IMR-90 (cell line): ENCODE data around the gene ZDHHC14. TPM values are rescaled to one million over a fixed set of nuclear protein-coding genes. Genes with fewer than 3 reads are reported as not detected.

ENCODE experiments used
- ATAC-seq: fragments of 200-7000 bp; cut with Tn5 transposase; 2 replicates; pipeline ENCODE4 v1.9.1; 2020; ENCODE audit warnings: low read depth, mild to moderate bottlenecking, moderate library complexity
- BruUV-seq: library from RNA; stranded (reverse); fragments of 400-500 nt; replicated peaks from 2 replicates; lab custom pipeline; 2021; lab: Mats Ljungman, UMichigan
- CTCF ChIA-PET: fragments of 300-600 bp; formaldehyde crosslinking; extraction: SDS; loops from one replicate; lab custom pipeline; 2021; ENCODE audit warnings: antibody characterized with exemption; lab: Yijun Ruan, JAX
- POLR2A ChIA-PET: fragments of 300-600 bp; sonication (Branson Sonifier 250); formaldehyde crosslinking; loops from one replicate; lab custom pipeline; 2022; ENCODE audit warnings: antibody characterized with exemption; ENCODE audit not compliant: unreplicated experiment; lab: Charles Lee
- DNase-seq: peaks from one replicate; pipeline ENCODE4 v3.0.0; 2013
- H2AFZ ChIP-seq: replicated peaks from 2 replicates; pipeline ENCODE3; 2013; ENCODE audit warnings: low read length, mild to moderate bottlenecking; ENCODE audit not compliant: poor library complexity
- H2AK5ac ChIP-seq: 2 replicates; pipeline ENCODE4 v1.6.1; 2013; ENCODE audit warnings: low read depth, low read length, inconsistent platforms
- H2AK9ac ChIP-seq: replicated peaks from 2 replicates; pipeline ENCODE3; 2013; ENCODE audit warnings: mild to moderate bottlenecking, low read depth, low read length, moderate library complexity; ENCODE audit not compliant: poor library complexity
- H2BK120ac ChIP-seq: 2 replicates; pipeline ENCODE4 v1.6.1; 2013; ENCODE audit warnings: low read depth, low read length, inconsistent platforms
- H2BK15ac ChIP-seq: 3 replicates; pipeline ENCODE4 v1.6.1; 2013; ENCODE audit warnings: low read depth, low read length, inconsistent platforms
- H2BK20ac ChIP-seq: 2 replicates; pipeline ENCODE4 v1.6.1; 2013; ENCODE audit warnings: low read depth, mild to moderate bottlenecking, inconsistent platforms, low read length, moderate library complexity
- H2BK5ac ChIP-seq: 2 replicates; pipeline ENCODE4 v1.6.1; 2013; ENCODE audit warnings: mild to moderate bottlenecking, low read depth, low read length, inconsistent platforms; ENCODE audit not compliant: poor library complexity, severe bottlenecking
- H3K14ac ChIP-seq: replicated peaks from 2 replicates; pipeline ENCODE4 v1.6.1; 2013; ENCODE audit warnings: low read depth, low read length, inconsistent platforms
- H3K18ac ChIP-seq: 2 replicates; pipeline ENCODE4 v1.6.1; 2013; ENCODE audit warnings: low read depth, low read length, control low read depth
- H3K23ac ChIP-seq: 2 replicates; pipeline ENCODE4 v1.6.1; 2013; ENCODE audit warnings: low read depth, low read length, inconsistent platforms
- H3K27ac ChIP-seq: 2 replicates; pipeline ENCODE4 v1.5.1; 2013; ENCODE audit warnings: mild to moderate bottlenecking, control low read depth, low read length; ENCODE audit not compliant: insufficient read depth
- H3K27me3 ChIP-seq: 2 replicates; pipeline ENCODE4 v1.6.1; 2013; ENCODE audit warnings: low read length; ENCODE audit not compliant: control insufficient read depth, insufficient read depth
- H3K36me3 ChIP-seq: 2 replicates; pipeline ENCODE4 v1.6.1; 2013; ENCODE audit warnings: low read length, mixed read lengths; ENCODE audit not compliant: control insufficient read depth, insufficient read depth
- H3K4ac ChIP-seq: 2 replicates; pipeline ENCODE4 v1.6.1; 2013; ENCODE audit warnings: low read depth, low read length, inconsistent platforms
- H3K4me1 ChIP-seq: 2 replicates; pipeline ENCODE4 v1.6.1; 2013; ENCODE audit warnings: low read length, mixed read lengths; ENCODE audit not compliant: control insufficient read depth, insufficient read depth
- H3K4me2 ChIP-seq: 2 replicates; pipeline ENCODE4 v1.6.1; 2013; ENCODE audit warnings: low read depth, mild to moderate bottlenecking, control low read depth, low read length, moderate library complexity
- H3K4me3 ChIP-seq: 2 replicates; pipeline ENCODE4 v1.5.1; 2013; ENCODE audit warnings: low read depth, mild to moderate bottlenecking, control low read depth, low read length, moderate library complexity; ENCODE audit not compliant: insufficient read depth
- H3K56ac ChIP-seq: 2 replicates; pipeline ENCODE4 v1.6.1; 2013; ENCODE audit warnings: low read length, inconsistent platforms; ENCODE audit not compliant: insufficient read depth; ENCODE audit errors: extremely low read depth
- H3K79me1 ChIP-seq, 2 experiments: 2 replicates each; pipeline ENCODE4 v1.6.1; 2013; ENCODE audit warnings: low read length in 2 of 2, inconsistent platforms in 1 of 2, low read depth in 1 of 2
- H3K9ac ChIP-seq: 2 replicates; pipeline ENCODE4 v1.6.1; 2013; ENCODE audit warnings: low read depth, low read length, control low read depth
- H3K9me1 ChIP-seq: 2 replicates; pipeline ENCODE4 v1.6.1; 2013; ENCODE audit warnings: low read length, inconsistent platforms; ENCODE audit not compliant: insufficient read depth
- H3K9me3 ChIP-seq: 2 replicates; pipeline ENCODE4 v1.6.1; 2013; ENCODE audit warnings: low read length; ENCODE audit not compliant: control insufficient read depth, insufficient read depth
- H4K20me1 ChIP-seq: 2 replicates; pipeline ENCODE4 v1.6.1; 2013; ENCODE audit warnings: low read length, inconsistent platforms; ENCODE audit not compliant: insufficient read depth
- H4K5ac ChIP-seq: 2 replicates; pipeline ENCODE4 v1.6.1; 2013; ENCODE audit warnings: mild to moderate bottlenecking, low read depth, low read length, control low read depth
- H4K8ac ChIP-seq, 2 experiments: 2 replicates each; pipeline ENCODE4 v1.6.1; 2013; ENCODE audit warnings: low read depth in 2 of 2, low read length in 2 of 2, control low read depth in 1 of 2, inconsistent platforms in 1 of 2
- H4K91ac ChIP-seq: 2 replicates; pipeline ENCODE4 v1.6.1; 2013; ENCODE audit warnings: low read depth, low read length, inconsistent platforms; ENCODE audit not compliant: insufficient read depth
- BHLHE40 ChIP-seq: fragments of 150-350 bp; IDR thresholded peaks from 2 replicates; pipeline ENCODE4 v1.6.1; 2016; ENCODE audit warnings: mild to moderate bottlenecking, low read depth, low read length
- CEBPB ChIP-seq: IDR thresholded peaks from 2 replicates; pipeline ENCODE4 v1.6.1; 2012; ENCODE audit warnings: low read depth, low read length, improper control_type of control experiment
- CHD1 ChIP-seq: IDR thresholded peaks from 2 replicates; pipeline ENCODE4 v1.6.1; 2012; ENCODE audit warnings: low read depth, low read length, improper control_type of control experiment
- ELK1 ChIP-seq: fragments of 150-350 bp; IDR thresholded peaks from 2 replicates; pipeline ENCODE4 v1.6.1; 2016; ENCODE audit warnings: low read depth, mild to moderate bottlenecking, low read length, moderate library complexity, borderline replicate concordance
- MAFK ChIP-seq: IDR thresholded peaks from 2 replicates; pipeline ENCODE4 v1.6.1; 2012; ENCODE audit warnings: low read depth, low read length, improper control_type of control experiment
- MAZ ChIP-seq: IDR thresholded peaks from 2 replicates; pipeline ENCODE4 v1.6.1; 2012; ENCODE audit warnings: low read depth, mild to moderate bottlenecking, low read length, improper control_type of control experiment, moderate library complexity, borderline replicate concordance
- MXI1 ChIP-seq: IDR thresholded peaks from 2 replicates; pipeline ENCODE4 v1.6.1; 2012; ENCODE audit warnings: low read depth, mild to moderate bottlenecking, low read length, moderate library complexity, borderline replicate concordance
- NFE2L2 ChIP-seq: fragments of 150-350 bp; IDR thresholded peaks from 2 replicates; pipeline ENCODE4 v1.6.1; 2016; ENCODE audit warnings: low read depth, mild to moderate bottlenecking, low read length
- POLR2A ChIP-seq: IDR thresholded peaks from 2 replicates; pipeline ENCODE4 v1.6.1; 2012; ENCODE audit warnings: mild to moderate bottlenecking, low read depth, low read length
- RAD21 ChIP-seq: IDR thresholded peaks from 2 replicates; pipeline ENCODE4 v1.6.1; 2012; ENCODE audit warnings: low read length, improper control_type of control experiment
- RCOR1 ChIP-seq: IDR thresholded peaks from 2 replicates; pipeline ENCODE4 v1.6.1; 2012; ENCODE audit warnings: mild to moderate bottlenecking, low read length, improper control_type of control experiment; ENCODE audit not compliant: insufficient replicate concordance
- RFX5 ChIP-seq: IDR thresholded peaks from 2 replicates; pipeline ENCODE4 v1.8.0; 2012; ENCODE audit warnings: low read depth, mild to moderate bottlenecking, low read length, moderate library complexity
- SMC3 ChIP-seq: fragments of 150-350 bp; IDR thresholded peaks from 2 replicates; pipeline ENCODE4 v1.6.1; 2016; ENCODE audit warnings: low read depth, mild to moderate bottlenecking, antibody characterized with exemption, low read length, moderate library complexity
- WGBS, 2 experiments: methylation state at CpG; one replicate each; pipeline versions ENCODE4 v1.1.5 to v1.1.7; 2013; ENCODE audit warnings: missing lambda C conversion rate in 2 of 2; ENCODE audit not compliant: insufficient read length in 1 of 2; ENCODE audit errors: extremely low coverage in 2 of 2; 5-methylcytosine and 5-hydroxymethylcytosine counted together
- dilution Hi-C: fragments of 300-500 bp; cut with HindIII; formaldehyde crosslinking; loops from one replicate; pipeline ENCODE4 v1.14.3; 2018; ENCODE audit warnings: low sequenced_read_pairs; ENCODE audit not compliant: unreplicated experiment
- in situ Hi-C: fragments of 300-500 bp; cut with MboI; formaldehyde crosslinking; loops from 3 replicates; pipeline ENCODE4 v1.14.3; 2019; ENCODE audit warnings: low sequenced_read_pairs, inconsistent platforms, mixed read lengths
- intact Hi-C: fragments of 100-400 bp; cut with micrococcal nuclease; formaldehyde crosslinking; loops from 2 replicates; pipeline ENCODE4 v1.10.0; 2022
- polyA plus RNA-seq, 3 experiments: library from polyadenylated mRNA; depleted of rRNA; stranded (reverse); fragments of >200 nt; gene quantifications; 2 replicates each; pipeline ENCODE4 v1.2.3, GENCODE V29; 2012; ENCODE audit warnings: low replicate concordance in 1 of 3
- total RNA-seq: library from RNA; depleted of rRNA; stranded (reverse); fragments of >200 nt; gene quantifications from 2 replicates; pipeline ENCODE4 v1.2.3, GENCODE V29; 2012
- TF ChIP-seq, protein P1 (sequence below): fragments of 150-350 bp; IDR thresholded peaks from 2 replicates; pipeline ENCODE4 v1.6.1; 2017; ENCODE audit warnings: mild to moderate bottlenecking, antibody characterized with exemption, low read length, low read depth

The ZDHHC14 gene
- total and polyA plus RNA-seq, 2 of the 4 experiments (the other 2 are of a cell fraction): 0.90 to 2.0 TPM

- 80% methylated on average over 1 of the region's 7 CpGs; no CpG with 5 or more reads in 1 of the 2 experiments for WGBS, 2 experiments
- Histone ChIP-seq H3K27ac (no peak overlapping the region), H2AFZ (no peak overlapping the region), H4K8ac (no peak overlapping the region), H2BK120ac (no peak overlapping the region), H3K27me3 (no peaks in the 10 kb centered on the region), H3K79me1 (no peaks in the 10 kb centered on the region), H2AK5ac (no peak overlapping the region), H3K14ac (no peak overlapping the region), H3K4me1 (peaks cover 2% of the 10 kb centered on the region; the same call in 1 of the 2 replicates), H3K9me1 (no peaks in the 10 kb centered on the region), H2BK5ac (no peak overlapping the region), H3K9ac (no peak overlapping the region), H2AK9ac (no peak overlapping the region), H4K91ac (no peak overlapping the region), H3K4ac (no peak overlapping the region), H3K23ac (no peak overlapping the region), H3K36me3 (no peaks in the 10 kb centered on the region), H2BK15ac (no peak overlapping the region), H4K5ac (no peak overlapping the region), H3K4me2 (no peak overlapping the region), H3K4me3 (no peak overlapping the region), H3K56ac (no peak overlapping the region), H2BK20ac (no peak overlapping the region), H3K9me3 (no peaks in the 10 kb centered on the region), H3K18ac (no peak overlapping the region), H4K20me1 (no peaks in the 10 kb centered on the region)
- ATAC-seq: no peak
- ChIA-PET POLR2A (no interaction called here), CTCF (interaction anchor here (0.6 kb wide), 1 partner anchor 97 kb away, joined by 3 read pairs; no protein-coding TSS in a partner anchor)
- in situ Hi-C loops (no loop called here), intact Hi-C loops (loop anchor here (5.0 kb wide), 1 partner anchor 143 kb away; the partner anchor contains the start of gene ZDHHC14), dilution Hi-C loops (no loop called here)
- BruUV-seq: no TSS peak
- TF ChIP-seq MAZ (no peak), MAFK (no peak), RCOR1 (no peak), SMC3 (no peak), BHLHE40 (no peak), RFX5 (no peak), RAD21 (no peak), NFE2L2 (no peak), CEBPB (no peak), MXI1 (no peak), CHD1 (no peak), ELK1 (no peak), POLR2A (no peak)
- TF ChIP-seq, protein P1, sequence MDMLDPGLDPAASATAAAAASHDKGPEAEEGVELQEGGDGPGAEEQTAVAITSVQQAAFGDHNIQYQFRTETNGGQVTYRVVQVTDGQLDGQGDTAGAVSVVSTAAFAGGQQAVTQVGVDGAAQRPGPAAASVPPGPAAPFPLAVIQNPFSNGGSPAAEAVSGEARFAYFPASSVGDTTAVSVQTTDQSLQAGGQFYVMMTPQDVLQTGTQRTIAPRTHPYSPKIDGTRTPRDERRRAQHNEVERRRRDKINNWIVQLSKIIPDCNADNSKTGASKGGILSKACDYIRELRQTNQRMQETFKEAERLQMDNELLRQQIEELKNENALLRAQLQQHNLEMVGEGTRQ: no peak
- DNase-seq: no peak
These were observed 144.4 kb downstream of the ZDHHC14 start for GRCh38 chr6:157525292-157525889.
